AG09309 (cell line): Measurements from ENCODE around the gene TMEM176A.

ENCODE experiments used
- DNase-seq: peaks from one replicate; pipeline ENCODE4 v3.0.0-alpha.2; 2010; ENCODE audit warnings: low read depth
- H3K4me3 ChIP-seq: 2 replicates; pipeline ENCODE4 v1.5.1; 2011; ENCODE audit warnings: mild to moderate bottlenecking, low read depth, low read length, moderate library complexity; ENCODE audit not compliant: control insufficient read depth
- CTCF ChIP-seq: IDR thresholded peaks from 2 replicates; pipeline ENCODE4 v1.5.1; 2011; ENCODE audit warnings: mild to moderate bottlenecking, low read depth, low read length, inconsistent platforms; ENCODE audit not compliant: insufficient read depth, control insufficient read depth; ENCODE audit errors: missing control alignments

TMEM176A gene

GRCh38 chr7:150787321-150788281 lies 13.0 kb upstream of the TMEM176A start:
- no peak for DNase-seq
- TF ChIP-seq CTCF = no peak
- H3K4me3 ChIP-seq = no peak overlapping the region

GRCh38 chr7:150788474-150789269 lies 11.9 kb upstream of the TMEM176A start:
- DNase-seq = no peak
- no peak overlapping the region for H3K4me3 ChIP-seq
- TF ChIP-seq CTCF = no peak

GRCh38 chr7:150790416-150791075 lies 10.0 kb upstream of the TMEM176A start:
- TF ChIP-seq CTCF = no peak
- no peak overlapping the region for H3K4me3 ChIP-seq
- no peak for DNase-seq

GRCh38 chr7:150791304-150791703 lies 9.3 kb upstream of the TMEM176A start:
- DNase-seq = no peak
- H3K4me3 ChIP-seq = no peak overlapping the region
- no peak for TF ChIP-seq CTCF

- no peak for TF ChIP-seq CTCF
- H3K4me3 ChIP-seq = no peak overlapping the region
Observed at GRCh38 chr7:150791746-150792452, 8.7 kb upstream of the TMEM176A start.

More at GRCh38 chr7:150791746-150792452, 8.7 kb upstream of the TMEM176A start:
- DNase-seq = no peak
